Activated T-helper 17 cell treated with anti-CD3 and anti-CD28 coated beads, Interleukin-2, amount 50 U/mL, for 72 hours (primary cell): Measurements from ENCODE around the gene KIRREL3. TPM values are rescaled to one million over a fixed set of nuclear protein-coding genes. Genes with fewer than 3 reads are reported as not detected.
"Not testable (repeated sequence)": the region's sequence is repeated elsewhere in the genome, so short reads cannot be mapped to it uniquely, and the experiment has no call there.

Experiments used
- ATAC-seq: fragments of 150-1000 bp; cut with Tn5 transposase; replicated peaks from 2 replicates; pipeline ENCODE4 v1.10.0; 2021; ENCODE audit warnings: mild to moderate bottlenecking, moderate library complexity
- H3K27ac Mint-ChIP-seq: one replicate; pipeline ENCODE4 v1.8.0; 2022; ENCODE audit warnings: mixed read lengths
- H3K27me3 Mint-ChIP-seq: one replicate; pipeline ENCODE4 v1.8.0; 2022; ENCODE audit warnings: mixed read lengths
- H3K36me3 Mint-ChIP-seq: one replicate; pipeline ENCODE4 v1.8.0; 2022; ENCODE audit warnings: low read depth, mild to moderate bottlenecking, mixed read lengths
- H3K4me1 Mint-ChIP-seq: one replicate; pipeline ENCODE4 v1.8.0; 2022; ENCODE audit warnings: mixed read lengths
- H3K4me3 Mint-ChIP-seq: one replicate; pipeline ENCODE4 v1.8.0; 2022; ENCODE audit warnings: mild to moderate bottlenecking, mixed read lengths
- H3K9me3 Mint-ChIP-seq: one replicate; pipeline ENCODE4 v1.8.0; 2022; ENCODE audit warnings: mixed read lengths
- total RNA-seq, 2 donors: library from RNA; stranded (reverse); gene quantifications; one replicate each; pipeline ENCODE4 v1.2.3, GENCODE V29; 2022

KIRREL3 gene
- total RNA-seq, 2 donors from 2014 or later, result not detected

- H3K27ac Mint-ChIP-seq, result no peak overlapping the region
- H3K27me3 Mint-ChIP-seq, result no peaks in the 10 kb centered on the region
- H3K4me1 Mint-ChIP-seq, result no peaks in the 10 kb centered on the region
- H3K4me3 Mint-ChIP-seq, result no peak overlapping the region
- no peaks in the 10 kb centered on the region for H3K9me3 Mint-ChIP-seq
- H3K36me3 Mint-ChIP-seq, result no peaks in the 10 kb centered on the region
- no peak for ATAC-seq
These were observed 608.5 kb downstream of the KIRREL3 start for GRCh38 chr11:126391970-126392632.

GRCh38 chr11:126391286-126391954 lies 609.1 kb downstream of the KIRREL3 start:
- no peaks in the 10 kb centered on the region for H3K27me3 Mint-ChIP-seq
- no peaks in the 10 kb centered on the region for H3K36me3 Mint-ChIP-seq
- no peaks in the 10 kb centered on the region for H3K4me1 Mint-ChIP-seq
- H3K4me3 Mint-ChIP-seq, result no peak overlapping the region
- H3K9me3 Mint-ChIP-seq, result no peaks in the 10 kb centered on the region
- no peak overlapping the region for H3K27ac Mint-ChIP-seq
- no peak for ATAC-seq

DNA sequence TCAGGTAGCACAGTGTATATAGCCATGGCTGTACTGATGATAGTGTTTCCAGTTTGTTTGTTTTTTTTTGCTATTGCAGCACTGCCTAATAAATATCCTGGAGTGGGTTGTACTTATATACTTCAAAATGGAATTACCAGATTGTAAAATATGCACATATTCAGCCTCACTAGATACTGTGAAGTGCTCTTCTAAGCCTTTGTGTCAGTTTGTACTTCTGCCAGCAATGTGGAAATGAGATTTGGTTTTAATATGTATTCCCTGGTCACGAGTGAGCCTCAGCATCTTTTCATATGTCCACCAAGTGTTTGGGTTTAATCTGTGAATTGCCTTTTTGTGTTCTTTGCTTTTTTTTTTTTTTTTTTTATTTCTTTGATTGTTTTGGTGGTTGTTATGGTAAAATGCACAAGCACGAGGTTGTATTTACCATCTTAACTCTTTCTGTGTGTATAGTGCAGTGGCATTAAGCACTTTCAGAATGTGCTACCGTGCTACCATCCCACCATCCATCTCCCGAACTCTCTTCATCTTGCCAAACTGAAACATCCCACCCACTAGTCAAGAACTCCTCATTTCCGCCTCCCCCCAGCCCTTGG lies 610.2 kb downstream of the KIRREL3 start:
- Mint-ChIP-seq H3K4me1 (no peaks in the 10 kb centered on the region), H3K9me3 (no peaks in the 10 kb centered on the region), H3K27me3 (no peaks in the 10 kb centered on the region), H3K36me3 (no peaks in the 10 kb centered on the region), H3K27ac (no peak overlapping the region), H3K4me3 (no peak overlapping the region)
- ATAC-seq, result no peak

DNA sequence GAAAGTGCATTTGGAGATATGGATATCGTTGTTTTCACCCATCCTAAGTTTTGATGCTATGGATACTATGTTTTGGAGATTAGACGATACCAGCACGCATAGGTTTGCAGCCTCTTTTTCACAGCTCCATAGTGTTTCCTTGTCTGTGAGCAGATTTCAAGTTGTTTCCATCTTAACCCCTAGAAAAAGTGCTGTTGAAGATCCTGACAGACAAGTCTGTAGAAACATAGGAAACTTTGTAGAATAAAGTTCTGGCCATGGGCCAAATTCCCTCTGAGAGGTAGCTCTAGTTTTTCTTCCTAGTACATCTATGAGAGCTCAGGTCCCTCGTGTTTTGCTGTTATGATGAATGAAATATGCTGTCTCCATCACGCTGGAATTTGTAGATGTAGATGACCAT lies 612.7 kb downstream of the KIRREL3 start:
- Mint-ChIP-seq H3K27ac (no peak overlapping the region), H3K36me3 (no peaks in the 10 kb centered on the region), H3K4me1 (no peaks in the 10 kb centered on the region), H3K27me3 (no peaks in the 10 kb centered on the region), H3K9me3 (no peaks in the 10 kb centered on the region), H3K4me3 (no peak overlapping the region)
- ATAC-seq, result no peak

DNA sequence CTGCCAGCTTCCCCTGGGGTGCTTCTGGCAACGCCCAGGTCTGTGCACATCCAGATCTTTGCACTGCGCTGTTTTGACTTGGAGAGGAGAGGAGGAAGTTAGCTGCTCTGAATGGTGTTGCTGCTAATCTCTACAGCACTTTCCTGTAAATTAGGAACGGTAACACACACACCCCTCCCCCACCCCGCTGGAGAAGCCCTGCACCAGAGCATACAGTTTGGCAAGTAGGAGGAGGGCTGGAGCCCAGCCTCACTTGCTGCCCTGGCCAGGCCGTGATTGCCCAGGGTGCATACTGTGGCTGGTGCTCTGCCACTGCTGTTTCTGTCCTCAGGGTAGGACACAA lies 613.9 kb downstream of the KIRREL3 start:
- not testable (repeated sequence) for H3K4me1 Mint-ChIP-seq, H3K9me3 Mint-ChIP-seq, H3K27me3 Mint-ChIP-seq, H3K27ac Mint-ChIP-seq, ATAC-seq, H3K36me3 Mint-ChIP-seq, H3K4me3 Mint-ChIP-seq

GRCh38 chr11:126385991-126386728 lies 614.4 kb downstream of the KIRREL3 start:
- Mint-ChIP-seq H3K4me3 (no peak overlapping the region), H3K27me3 (no peaks in the 10 kb centered on the region)

DNA sequence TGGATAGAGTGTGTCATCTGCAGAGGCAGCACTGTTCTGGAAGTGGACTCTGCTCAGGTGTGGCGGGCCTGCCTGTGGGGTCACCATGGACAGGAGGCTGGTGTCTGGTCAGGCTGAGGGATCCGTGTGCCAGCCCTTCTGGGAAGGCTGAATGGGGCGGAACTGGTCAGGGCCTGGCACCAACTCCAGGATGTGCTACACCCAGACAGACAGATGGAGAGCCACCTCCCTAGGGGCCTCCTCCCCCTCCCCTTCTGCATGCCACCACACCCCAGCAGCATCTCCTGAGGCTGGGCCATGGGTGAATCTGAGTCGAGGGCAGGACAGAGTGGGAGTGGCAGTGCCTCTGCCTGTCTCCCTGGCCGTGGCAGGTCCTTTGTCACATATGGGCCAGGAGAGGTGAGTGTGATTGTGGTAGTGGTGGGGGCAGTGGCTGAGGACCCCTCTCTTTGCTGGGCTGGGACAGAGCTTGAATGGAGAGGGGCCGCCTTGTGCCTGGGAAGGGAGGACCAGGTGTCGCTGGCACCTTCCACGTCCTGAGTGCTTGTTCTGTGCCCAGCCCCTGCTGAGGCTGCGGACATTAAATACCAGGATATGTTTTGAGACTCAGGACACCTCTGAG lies 616.0 kb downstream of the KIRREL3 start:
- ATAC-seq, result no peak
- Mint-ChIP-seq H3K27me3 (no peaks in the 10 kb centered on the region), H3K9me3 (no peaks in the 10 kb centered on the region), H3K36me3 (no peaks in the 10 kb centered on the region), H3K4me1 (no peaks in the 10 kb centered on the region), H3K27ac (no peak overlapping the region), H3K4me3 (no peak overlapping the region)

More at GRCh38 chr11:126385991-126386728, 614.4 kb downstream of the KIRREL3 start:
- Mint-ChIP-seq H3K9me3 (no peaks in the 10 kb centered on the region), H3K4me1 (no peaks in the 10 kb centered on the region), H3K36me3 (no peaks in the 10 kb centered on the region), H3K27ac (no peak overlapping the region)
- no peak for ATAC-seq

DNA sequence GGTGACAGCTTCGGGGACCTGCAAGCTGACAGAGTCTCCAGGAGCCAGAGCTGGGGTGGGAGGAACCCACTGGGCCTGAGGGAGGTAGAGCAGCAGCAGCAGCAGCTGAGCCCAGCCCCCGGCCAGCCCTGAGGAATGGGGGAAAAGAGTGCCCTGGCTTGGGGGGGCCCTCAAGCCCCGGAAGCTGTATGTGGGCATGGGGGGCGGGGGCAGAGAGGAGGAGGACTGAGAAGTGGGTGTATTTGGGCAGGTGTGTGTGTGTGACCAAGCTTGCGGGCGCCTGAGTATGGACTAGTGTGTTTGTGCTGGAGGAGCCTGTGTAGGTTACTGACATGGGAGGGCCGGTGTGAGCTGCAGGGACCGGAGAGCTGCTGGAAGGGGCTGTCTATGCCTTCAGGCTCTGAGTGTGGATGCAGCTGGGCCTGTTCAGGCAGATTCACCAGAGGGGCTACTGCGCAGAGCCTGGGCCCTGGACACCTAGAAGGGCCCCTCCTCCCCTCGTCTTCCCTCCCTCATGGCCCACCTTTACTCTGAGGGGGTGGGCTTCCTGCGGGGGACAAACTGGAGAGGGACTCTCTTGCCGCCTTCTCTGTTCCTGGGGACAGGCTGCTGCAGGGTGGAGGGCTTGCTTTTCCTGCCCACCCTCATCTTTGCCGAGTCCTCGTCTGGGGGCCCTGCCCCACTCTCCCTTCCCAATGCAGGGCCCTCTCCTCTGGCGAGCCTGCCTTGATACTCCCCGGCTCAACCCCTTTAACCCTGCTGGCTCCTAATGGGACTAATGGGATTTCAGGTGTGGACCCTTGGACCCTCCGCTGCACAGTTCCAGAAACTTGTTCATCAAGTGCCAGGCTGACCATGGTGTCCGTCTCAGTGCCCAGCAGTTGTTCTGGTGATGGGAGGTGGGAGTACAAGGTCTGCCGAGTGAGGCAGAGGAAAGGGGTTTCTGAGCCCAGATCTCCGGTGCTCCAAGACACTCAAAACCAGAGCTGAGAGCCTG lies 616.9 kb downstream of the KIRREL3 start:
- H3K4me1 Mint-ChIP-seq, result no peaks in the 10 kb centered on the region
- no peak for ATAC-seq
- H3K27me3 Mint-ChIP-seq, result no peaks in the 10 kb centered on the region
- H3K36me3 Mint-ChIP-seq, result no peaks in the 10 kb centered on the region
- no peak overlapping the region for H3K27ac Mint-ChIP-seq
- no peaks in the 10 kb centered on the region for H3K9me3 Mint-ChIP-seq
- H3K4me3 Mint-ChIP-seq, result no peak overlapping the region

GRCh38 chr11:126382641-126383040 lies 617.9 kb downstream of the KIRREL3 start:
- not testable (repeated sequence) for H3K27me3 Mint-ChIP-seq, ATAC-seq, H3K9me3 Mint-ChIP-seq, H3K36me3 Mint-ChIP-seq, H3K4me3 Mint-ChIP-seq, H3K27ac Mint-ChIP-seq, H3K4me1 Mint-ChIP-seq

DNA sequence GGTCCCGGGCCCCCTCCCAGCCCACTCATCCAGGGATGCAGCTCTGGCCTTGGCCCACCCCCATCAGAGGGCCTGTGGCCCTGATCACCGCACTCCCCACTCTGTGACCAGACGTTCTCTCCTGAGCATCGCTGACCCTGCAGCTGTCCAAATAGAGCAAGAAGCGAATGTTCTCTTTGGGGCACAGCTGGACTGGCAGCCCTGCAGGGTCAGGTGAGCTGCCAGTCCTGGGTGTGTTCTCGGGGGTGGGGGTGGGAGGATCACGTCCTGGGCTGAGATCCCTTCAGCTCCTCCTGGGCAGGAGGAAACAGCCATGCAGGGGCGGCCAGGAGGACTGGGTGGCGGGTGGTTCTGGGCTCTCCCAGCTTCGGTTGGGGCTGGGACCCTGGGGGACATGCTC lies 618.6 kb downstream of the KIRREL3 start:
- not testable (repeated sequence) for ATAC-seq, H3K4me1 Mint-ChIP-seq, H3K4me3 Mint-ChIP-seq, H3K36me3 Mint-ChIP-seq, H3K27me3 Mint-ChIP-seq, H3K9me3 Mint-ChIP-seq, H3K27ac Mint-ChIP-seq

DNA sequence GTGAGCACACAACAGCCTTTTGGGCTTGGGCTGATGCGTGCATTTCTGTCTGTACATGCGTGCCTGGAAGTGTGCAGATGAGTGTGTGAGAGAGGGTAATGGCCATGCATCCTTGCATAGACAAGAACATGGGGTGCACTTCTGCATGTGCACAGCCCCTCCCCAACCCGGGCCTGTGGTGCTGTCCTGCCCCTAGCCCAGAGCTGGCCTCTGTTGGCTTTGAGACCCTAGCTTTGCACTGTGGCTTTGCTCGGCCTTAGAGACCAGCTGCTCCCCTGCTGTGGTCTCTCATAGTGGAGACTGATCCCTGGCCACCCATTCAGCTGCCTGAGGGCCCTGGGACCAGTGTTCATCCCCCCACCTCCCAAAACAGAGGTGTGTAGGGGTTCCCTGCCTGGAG lies 619.7 kb downstream of the KIRREL3 start:
- H3K9me3 Mint-ChIP-seq, result no peaks in the 10 kb centered on the region
- no peaks in the 10 kb centered on the region for H3K4me1 Mint-ChIP-seq
- H3K27ac Mint-ChIP-seq, result no peak overlapping the region
- H3K4me3 Mint-ChIP-seq, result no peak overlapping the region
- no peaks in the 10 kb centered on the region for H3K36me3 Mint-ChIP-seq
- ATAC-seq, result no peak
- H3K27me3 Mint-ChIP-seq, result no peaks in the 10 kb centered on the region

- H3K36me3 Mint-ChIP-seq, result no peaks in the 10 kb centered on the region
- H3K9me3 Mint-ChIP-seq, result no peaks in the 10 kb centered on the region
- no peak for ATAC-seq
- no peak overlapping the region for H3K27ac Mint-ChIP-seq
- no peaks in the 10 kb centered on the region for H3K4me1 Mint-ChIP-seq
- H3K27me3 Mint-ChIP-seq, result no peaks in the 10 kb centered on the region
- H3K4me3 Mint-ChIP-seq, result no peak overlapping the region
These were observed 621.8 kb downstream of the KIRREL3 start for GRCh38 chr11:126378763-126379162.

- no peak for ATAC-seq
- H3K4me3 Mint-ChIP-seq, result no peak overlapping the region
- no peaks in the 10 kb centered on the region for H3K9me3 Mint-ChIP-seq
- H3K36me3 Mint-ChIP-seq, result no peaks in the 10 kb centered on the region
- no peaks in the 10 kb centered on the region for H3K27me3 Mint-ChIP-seq
- H3K4me1 Mint-ChIP-seq, result no peaks in the 10 kb centered on the region
- no peak overlapping the region for H3K27ac Mint-ChIP-seq
These were observed 624.8 kb downstream of the KIRREL3 start for GRCh38 chr11:126375726-126376125.
